ENCODE results near the gene ACP7.

DNA sequence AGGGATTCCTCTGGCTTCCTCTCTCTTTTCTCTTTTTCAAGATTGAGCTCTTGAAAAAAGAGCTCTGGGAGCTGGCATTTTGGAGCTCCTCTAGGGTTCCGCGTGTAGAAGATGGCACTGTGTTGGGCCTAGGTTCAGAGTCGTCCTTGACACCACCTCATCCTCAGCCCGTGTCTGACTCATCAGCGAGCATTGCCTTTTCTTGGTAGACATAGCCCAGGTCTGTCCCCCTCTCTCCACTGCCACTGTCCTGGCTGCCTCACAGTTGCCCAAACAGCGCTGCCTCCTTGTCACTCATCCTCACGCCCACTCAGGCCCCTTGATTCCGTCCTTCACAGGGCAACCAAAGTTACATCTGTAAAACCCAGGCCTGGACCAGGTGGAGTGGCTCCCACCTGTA, 66.1 kb downstream of the ACP7 start:
- TF ChIP-seq MYC (IDR thresholded peaks at IDR 0.05; ENCODE audit: low read depth, low read length) = no peak
- TF ChIP-seq CTCF (IDR thresholded peaks at IDR 0.05; ENCODE audit: extremely low read depth in 1 of 2, insufficient read depth in 1 of 2, low read depth in 1 of 2, low read length in 2 of 2) = no peak
- no peak for TF ChIP-seq EZH2 (IDR thresholded peaks at IDR 0.05; ENCODE audit: borderline replicate concordance, low read depth, low read length, severe bottlenecking)
- TF ChIP-seq POLR2AphosphoS5 (IDR thresholded peaks at IDR 0.05; ENCODE audit: insufficient read depth, low read depth, low read length) = no peak
- TF ChIP-seq POLR2A (IDR thresholded peaks at IDR 0.05; ENCODE audit: low read depth, low read length) = no peak
- TF ChIP-seq MAX (IDR thresholded peaks at IDR 0.05; ENCODE audit: insufficient read depth, insufficient read length) = no peak
